GM18868 (cell line): ENCODE results near the gene GPR183.

Source experiments
- ATAC-seq: cut with Tn5 transposase; IDR thresholded peaks from one replicate; pipeline ENCODE4 v1.9.1; 2021; ENCODE audit warnings: mild to moderate bottlenecking, moderate library complexity; ENCODE audit not compliant: unreplicated experiment

Gene GPR183

DNA sequence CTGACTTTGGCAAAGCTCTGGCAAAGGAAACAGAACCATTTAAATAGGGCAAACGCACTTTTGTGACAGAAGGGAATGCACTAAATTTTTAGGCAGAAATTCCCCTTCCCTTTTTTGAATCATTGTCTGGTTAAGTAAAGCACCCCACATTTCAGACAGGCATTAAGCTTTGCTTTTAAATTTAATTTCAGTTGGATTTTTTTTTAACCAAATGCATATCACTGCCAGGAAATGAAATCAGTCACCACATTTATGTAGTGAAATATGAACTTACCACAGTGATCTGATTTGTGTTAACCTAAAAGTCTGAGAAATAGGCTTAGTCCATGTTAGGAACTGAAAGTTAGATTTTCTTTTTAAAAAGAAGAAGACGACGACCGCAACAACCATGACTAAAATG, 10.8 kb downstream of the GPR183 start:
- ATAC-seq: peak; percentile 52

DNA sequence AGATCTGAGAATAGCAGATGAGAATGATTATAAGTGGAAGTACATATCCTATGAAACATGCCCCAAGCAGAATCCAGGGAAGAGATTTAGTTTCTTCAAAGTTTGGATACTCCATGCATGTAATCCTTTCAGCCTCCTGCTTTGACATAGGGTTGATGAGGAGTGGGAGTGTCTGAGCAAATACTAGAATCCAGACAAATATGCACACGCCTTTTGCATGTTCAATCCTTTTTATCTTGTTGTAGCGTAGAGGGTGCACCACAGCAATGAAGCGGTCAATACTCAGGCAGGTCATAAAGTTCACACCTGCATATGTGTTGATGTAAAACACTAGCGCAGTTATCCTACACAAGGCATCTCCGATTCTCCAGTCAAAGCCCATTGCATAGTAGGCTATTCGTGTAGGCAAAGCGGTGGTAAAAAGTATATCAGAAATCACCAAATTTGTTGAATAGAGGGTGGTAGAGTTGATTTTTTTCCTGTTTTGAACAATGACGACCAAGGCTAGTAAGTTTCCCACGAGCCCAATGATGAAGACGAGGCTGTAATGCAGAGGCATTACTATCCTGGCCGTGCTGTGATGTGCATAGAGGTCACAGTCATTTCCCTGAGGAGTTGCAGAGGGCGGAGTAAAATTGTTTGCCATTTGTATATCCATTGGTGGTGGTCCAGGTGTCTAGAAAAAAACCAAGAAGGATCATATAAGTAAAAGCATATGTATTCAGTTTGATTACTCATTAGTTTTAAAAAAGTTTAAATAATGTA, 11.5 kb downstream of the GPR183 start:
- no peak for ATAC-seq

DNA sequence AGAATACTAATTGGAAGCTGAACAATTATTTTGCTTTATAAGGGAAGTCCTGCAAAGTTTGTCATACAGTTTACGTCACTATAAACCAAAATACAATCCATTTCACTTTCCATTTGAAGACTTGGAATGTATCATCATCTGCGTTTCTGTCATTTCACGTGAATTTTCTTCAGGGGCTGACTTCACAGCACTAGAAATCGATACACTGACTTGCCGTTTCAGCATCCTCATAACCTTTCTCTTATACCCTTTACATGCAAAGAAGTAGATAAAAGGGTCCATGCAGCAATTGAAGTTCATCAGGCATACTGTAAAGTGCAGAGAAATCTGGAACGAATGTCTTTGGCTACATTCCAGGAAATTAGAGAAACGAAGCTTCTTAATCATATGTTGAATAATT, 12.2 kb downstream of the GPR183 start:
- ATAC-seq: no peak

DNA sequence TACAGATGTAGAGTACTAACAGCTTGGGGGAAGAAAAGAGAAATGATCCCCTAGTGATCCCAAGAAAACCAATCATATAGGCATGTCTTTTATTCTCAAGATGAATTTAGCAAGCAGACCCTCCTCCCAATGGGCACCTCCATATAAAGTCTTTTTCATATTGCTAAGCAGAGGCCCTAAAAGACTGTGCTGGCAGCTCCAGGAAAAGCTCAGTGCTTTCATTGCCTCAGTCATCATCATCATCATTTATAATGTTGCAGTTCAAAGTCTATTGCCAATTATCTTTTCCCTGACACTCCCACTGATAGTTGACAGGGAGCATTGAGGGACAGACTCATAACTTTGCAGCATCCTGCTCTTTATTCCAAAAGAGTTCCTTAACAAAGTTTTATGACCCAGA, 13.0 kb downstream of the GPR183 start:
- no peak for ATAC-seq

DNA sequence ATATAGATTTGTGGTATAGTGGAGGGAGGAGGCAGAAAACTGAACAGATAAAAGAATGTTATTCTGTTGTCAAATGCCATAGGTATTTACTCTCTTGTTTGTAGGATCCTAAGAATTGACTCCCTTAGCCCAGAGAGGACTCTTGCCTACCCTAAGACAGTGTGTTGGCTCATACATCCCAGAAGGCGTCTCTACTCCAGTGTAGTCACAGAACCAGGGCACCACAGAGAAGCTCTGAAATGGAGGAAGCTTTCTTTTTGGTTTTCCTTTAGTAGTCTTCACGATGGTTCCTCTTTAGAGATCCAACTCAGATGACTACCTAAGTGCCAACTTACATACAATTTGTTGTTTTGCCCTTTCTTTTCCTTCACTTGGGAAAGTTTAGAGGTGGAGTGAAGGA, 14.0 kb downstream of the GPR183 start:
- no peak for ATAC-seq

DNA sequence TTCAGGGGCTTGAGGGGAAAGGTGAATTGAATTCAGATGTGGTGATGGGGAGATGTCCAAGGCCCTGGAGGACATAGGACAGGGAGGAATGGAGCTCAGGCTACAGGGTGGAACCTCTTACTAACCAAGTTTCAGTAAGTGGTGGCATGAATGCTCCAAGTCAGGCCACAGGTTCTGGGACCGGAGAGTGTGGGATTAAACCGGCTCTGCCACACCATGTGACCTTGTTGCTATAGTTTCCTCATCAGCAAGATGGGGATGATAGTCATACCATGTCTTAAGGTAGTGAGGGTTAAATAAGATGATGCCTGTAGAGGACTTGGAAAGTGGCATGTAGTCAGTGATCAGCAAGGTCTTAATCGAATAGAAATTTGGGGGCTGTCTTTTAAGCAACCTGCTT, 16.3 kb downstream of the GPR183 start:
- ATAC-seq: no peak

DNA sequence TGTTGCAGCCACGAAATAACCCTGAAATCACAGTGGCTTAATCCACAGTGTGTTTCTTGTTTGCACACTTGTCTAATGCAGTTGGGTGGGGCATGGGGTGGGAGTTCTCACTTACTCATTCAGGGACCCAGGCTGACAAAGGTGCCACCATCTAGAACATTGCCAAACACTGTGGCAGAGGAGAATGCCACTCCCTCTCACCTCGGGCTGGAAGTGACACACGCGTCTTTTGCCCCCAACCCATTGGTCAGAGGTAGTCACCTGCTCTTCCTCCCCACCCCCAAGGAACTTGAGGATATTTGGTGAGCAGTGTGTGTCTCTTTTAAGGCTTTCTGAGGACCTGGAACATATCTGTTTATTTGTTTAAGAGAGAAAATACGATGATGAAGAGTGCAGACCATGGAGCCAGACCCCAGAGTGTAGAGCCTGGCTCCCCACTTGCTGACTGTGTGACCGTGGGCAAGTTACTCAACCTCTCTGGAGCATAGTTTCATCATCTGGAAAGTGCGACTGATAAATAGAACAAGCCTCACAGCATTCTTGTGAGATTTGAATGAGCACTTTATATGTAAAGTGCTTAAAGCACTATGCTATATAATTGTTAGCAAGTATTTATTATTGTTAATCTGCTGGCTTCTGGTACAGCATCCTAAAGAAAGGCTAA, 17.4 kb downstream of the GPR183 start:
- no peak for ATAC-seq

DNA sequence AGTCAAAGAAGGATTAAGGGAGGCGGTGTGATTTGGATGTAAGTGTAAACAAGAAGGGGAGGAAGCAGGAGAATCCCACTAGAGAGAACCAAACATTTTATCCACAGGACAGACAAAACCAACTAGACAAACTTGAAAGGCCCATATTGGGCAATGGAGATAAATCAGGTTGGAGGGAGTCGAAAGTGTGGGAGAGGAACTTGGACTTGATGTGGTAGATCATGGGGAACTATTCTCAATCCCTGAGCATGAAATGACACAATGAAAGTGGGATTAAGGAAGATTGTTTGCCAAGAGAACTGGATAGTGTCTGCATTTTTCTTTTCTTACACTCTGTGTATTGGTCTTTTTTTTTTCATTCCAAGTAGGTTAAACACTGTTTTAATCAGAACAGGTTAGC, 17.9 kb downstream of the GPR183 start:
- no peak for ATAC-seq

DNA sequence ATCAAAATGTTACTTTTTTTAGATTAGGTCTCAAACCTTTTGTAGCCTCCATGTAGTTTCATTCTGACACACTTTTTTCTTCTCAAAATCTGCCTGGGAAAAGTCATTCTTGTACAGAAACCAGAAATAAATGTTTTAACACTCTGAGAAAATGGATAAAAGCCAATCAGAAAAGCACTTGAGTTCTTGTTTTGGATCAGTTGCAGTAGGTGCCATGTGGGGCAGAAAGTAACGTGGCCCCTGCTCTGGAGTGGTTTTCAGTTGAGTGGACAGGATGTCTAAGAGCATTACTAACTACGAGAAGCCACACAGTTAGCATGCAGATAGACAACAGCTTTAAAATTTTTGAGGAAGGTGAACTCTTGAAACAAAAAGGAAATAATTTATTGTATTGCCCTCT, 19.1 kb downstream of the GPR183 start:
- ATAC-seq: peak; percentile 93

DNA sequence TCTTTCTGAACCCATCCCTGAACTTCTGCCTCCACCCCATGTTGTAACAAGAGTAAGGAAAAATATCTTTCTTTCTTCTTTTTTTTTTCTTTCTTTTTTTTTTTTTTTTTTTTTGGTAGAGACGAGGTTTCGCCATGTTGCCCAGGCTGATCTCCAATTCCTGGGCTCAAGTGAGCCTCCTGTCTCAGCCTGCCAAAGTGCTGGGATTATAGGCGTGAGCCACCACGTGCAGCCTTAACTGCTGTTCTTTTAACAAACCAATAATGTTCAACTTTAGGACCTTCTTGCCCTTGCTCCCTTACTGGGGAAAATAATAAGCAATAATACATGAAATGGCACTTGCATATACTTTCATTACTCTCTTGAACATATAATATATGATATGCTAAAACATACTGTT, 19.6 kb downstream of the GPR183 start:
- ATAC-seq: peak; percentile 4

DNA sequence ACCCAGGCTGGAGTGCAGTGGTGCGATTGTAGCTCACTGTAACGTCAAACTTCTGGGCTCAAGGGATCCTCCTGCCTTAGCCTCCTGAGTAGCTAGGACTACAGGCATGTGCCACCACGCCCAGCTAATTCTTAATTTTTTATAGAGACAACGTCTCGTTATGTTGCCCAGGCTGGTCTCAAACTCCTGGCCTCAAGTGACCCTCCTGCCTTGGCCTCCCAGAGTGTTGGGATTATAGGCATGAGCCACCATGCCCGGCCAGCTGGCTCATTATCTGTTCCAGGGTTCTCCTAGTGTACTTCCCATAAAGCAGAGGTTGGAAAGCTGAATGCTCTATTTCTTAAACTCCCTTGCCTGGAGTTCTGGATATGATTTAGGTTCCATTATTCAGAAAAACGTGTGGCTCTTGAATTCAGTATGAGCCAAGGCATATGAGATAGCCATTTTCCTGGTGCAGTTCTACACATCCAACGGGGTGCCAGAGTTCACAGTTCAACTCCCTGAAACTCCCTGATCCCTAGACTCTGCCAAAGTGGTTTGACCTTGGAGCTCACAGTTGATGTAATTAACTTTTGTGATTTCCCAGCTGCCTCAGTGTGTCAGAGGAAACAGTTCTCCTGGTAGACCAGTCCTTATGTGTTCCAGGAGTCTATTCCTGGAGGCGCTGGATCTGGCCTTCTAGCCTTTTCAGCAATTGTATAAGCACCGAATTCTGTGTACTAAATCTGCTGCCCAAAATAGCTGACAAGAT, 21.6 kb downstream of the GPR183 start:
- ATAC-seq: no peak

DNA sequence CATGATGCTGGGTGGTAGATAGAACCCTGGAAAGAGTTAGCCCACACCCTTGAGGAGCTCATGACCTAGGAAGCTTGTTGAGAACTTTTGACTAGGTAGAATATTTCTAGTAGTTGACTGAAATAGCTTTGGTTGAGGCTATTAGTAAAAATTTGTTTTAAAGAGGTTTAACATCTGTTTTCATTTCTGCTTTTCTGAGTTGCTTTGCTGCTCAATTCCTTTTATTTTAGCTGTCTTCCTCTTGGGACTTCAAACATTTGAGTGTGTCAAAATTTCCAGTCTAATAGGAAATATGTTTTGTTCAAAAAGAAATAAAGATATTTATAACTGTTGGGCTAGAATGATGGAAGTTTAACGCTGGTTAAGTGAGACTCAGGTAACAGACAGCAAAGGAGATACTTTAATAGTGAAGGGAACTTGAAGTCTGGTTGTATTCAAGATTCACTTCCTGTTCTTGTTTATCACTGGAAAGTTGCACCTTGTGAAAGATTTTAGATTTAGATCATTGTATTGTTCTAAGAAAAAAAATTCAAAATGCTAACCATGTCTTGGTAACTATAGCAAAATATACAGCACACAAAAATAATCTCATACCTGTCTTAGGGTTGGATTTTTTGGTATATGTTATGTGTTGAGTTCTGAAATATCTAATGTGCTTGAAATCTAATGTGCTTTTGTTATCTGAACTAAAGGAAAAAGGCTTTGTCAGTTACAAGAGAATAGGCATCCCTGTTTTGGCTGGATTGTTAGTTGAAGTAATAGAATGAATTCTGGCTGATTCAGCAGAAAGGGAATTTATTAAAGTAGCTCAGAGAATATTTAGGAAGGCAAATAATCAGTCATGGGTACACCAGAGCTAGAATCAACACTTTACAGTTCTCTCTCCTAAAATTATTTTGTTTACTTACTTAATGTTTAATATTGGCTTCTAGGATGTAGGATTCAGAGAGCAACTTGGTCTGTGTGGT, 24.7 kb downstream of the GPR183 start:
- ATAC-seq: peak; percentile 62

DNA sequence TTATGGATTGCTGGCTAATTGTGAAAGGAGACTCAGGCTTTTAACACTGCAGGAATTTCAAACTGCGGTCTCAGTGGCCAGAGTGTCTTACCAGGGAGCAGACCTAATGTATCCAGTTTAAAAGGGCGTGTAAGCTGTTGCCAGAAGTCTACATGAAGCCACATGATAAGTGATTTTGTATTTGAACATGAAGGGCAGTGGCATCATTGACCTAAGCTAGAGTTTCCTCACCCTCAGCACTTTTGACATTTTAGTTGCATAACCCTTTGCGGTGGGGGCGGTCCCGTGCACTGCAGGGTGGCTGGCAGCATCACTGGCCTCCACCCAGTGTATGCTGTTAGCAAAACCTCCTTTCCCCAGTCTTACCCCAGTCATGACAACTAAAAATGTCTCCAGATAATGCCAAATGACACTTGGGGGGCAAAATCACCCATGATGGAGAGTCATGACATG, 25.4 kb downstream of the GPR183 start:
- ATAC-seq: peak; percentile 71

DNA sequence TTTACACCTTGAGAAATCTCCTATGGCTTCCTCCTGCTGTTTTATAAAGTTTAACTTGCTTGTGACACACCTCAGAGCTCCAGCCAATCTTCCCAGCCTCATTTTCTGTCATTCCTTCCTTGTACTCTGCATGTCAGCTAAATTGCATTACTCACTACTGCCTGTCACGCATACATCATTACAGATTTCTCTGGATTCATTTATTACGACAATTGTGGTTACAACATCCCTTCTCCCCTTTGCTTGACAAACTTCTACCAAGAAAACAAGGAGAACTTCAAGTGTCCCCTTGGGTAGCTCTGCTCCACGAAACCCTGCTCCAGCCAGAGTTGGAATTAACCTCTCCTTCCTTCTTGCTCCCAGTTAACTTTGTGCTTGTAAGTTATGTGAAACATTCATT, 27.0 kb downstream of the GPR183 start:
- ATAC-seq: no peak

DNA sequence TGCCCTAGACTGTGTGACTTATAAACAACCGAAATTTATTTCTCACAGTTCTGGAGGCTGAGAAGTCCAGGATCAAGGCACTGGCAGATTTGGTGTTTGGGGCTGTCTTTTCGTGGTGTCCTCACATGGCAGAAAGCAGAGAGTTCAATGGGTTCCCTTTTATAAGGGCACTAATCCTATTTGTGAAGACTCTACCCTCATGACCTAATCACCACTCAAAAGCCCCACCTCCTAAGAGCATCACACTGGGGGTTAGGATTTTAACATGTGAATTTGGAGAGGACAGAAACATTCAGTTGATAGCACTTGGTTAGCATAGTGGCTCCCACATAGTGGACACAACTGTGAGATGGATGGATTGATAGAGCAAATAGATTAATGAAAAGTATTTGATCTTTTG, 27.6 kb downstream of the GPR183 start:
- ATAC-seq: no peak

DNA sequence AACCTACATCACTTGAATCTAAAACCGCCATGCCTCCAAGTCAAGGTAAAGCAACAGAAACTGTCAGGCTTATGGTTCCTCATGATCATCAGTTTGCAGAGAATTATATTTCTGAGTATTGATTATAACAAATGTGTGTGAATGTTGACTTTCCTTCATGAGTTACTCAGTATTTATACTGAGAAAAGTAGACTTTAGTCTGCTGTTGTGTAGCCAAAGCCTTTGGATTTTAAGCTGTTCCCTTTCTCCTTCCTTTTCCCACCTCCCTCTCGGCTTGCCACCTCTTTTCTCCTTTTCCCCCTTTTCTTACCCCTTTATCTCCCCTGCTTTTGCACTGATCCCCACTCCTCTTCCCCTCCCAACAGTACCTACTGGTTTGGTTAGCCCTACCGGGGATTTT, 28.4 kb downstream of the GPR183 start:
- ATAC-seq: no peak

DNA sequence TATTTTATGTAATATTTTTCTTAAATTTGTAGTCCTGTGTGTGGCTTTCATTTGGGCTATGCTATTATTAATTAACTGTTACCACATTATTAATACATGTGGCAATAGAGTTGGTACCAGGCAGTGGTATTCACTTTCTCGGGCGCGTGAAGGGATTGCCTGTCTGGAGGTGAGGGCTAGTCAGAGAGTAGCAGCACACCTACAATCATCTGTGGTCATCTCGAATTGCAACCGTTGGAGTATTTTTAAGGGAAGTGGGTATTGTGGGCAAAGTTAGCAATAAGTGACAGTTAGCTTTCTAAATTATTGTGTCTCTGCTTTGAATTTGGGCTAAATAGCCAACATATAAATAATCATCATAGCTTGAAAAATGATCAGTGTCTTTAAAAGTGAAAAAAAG, 29.0 kb downstream of the GPR183 start:
- ATAC-seq: no peak

DNA sequence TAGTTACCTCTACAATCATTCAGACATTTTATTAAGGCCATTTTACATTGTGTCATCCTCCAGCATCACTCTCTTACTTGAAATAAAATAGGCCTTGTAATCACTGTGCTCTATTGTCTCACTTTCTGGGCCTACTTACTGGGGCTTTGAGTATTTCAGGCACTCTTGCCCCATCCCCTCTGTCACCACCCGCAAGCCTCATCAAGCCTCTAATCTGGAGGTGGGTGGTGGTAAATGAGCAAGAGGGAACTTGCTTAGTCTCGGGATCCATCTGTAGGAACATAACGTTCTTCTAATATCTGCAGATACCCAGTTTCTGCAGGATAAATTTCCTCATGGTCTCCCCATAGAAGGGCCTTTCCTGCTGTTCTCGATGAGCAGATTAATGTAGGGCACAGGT, 29.6 kb downstream of the GPR183 start:
- ATAC-seq: no peak

DNA sequence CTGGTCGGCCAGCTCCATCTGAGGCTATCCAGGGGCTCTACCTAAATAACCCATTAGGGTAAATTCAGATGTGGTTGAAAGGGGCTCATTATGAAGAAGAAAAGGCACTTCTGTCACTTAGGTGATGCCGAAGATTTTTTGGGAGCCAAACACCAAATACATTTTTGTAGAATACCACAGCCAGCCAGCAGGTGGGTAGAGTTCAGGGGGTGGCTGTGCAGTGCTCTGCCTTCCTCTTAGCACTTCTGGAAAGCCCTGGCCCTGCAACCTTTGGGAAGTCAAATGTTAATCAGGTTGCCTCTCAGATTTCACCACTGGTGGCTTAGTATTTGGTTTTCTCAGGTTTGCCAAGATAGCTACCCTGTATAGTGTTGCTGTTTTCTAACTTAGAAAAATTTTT, 30.5 kb downstream of the GPR183 start:
- ATAC-seq: no peak

DNA sequence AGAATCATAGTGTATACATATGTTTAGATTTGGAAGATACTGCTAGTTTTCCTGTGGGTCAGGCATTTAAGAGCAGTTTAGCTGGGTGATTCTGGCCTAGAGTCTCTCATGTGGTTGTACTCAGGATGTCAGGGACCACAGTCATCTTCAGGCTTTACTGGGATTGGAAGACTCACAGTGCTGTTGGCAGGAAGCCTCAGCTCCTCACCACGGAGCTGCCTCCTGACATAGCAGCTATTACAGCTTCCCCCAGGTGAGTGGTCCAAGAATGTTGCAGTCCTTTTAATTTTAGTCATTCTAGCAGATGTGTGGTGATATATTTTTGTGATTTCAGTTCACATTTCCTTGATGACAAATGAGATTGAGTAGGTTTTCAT, 32.1 kb downstream of the GPR183 start:
- no peak for ATAC-seq

DNA sequence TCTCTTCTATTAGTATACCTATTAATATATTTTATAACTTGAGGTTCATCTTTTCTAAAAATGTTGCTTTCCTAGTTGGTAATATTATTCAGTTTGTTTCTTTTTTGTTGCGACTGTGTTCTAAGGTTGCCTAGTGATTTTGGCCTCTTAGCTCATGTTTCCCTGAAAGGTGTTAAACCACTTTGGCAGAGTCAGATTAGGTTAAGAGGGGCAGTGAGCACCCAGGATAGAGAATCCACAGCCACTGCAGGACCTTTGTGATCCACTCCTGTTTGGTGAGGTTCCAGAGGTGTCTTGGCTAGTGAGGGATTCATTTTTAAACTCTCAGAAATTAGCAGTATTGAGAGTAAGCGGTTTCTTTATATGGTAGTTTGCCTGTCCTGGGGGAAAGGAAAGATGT, 34.1 kb downstream of the GPR183 start:
- ATAC-seq: no peak
